Measurements from ENCODE around the gene LYZL4.

LYZL4 gene

DNA sequence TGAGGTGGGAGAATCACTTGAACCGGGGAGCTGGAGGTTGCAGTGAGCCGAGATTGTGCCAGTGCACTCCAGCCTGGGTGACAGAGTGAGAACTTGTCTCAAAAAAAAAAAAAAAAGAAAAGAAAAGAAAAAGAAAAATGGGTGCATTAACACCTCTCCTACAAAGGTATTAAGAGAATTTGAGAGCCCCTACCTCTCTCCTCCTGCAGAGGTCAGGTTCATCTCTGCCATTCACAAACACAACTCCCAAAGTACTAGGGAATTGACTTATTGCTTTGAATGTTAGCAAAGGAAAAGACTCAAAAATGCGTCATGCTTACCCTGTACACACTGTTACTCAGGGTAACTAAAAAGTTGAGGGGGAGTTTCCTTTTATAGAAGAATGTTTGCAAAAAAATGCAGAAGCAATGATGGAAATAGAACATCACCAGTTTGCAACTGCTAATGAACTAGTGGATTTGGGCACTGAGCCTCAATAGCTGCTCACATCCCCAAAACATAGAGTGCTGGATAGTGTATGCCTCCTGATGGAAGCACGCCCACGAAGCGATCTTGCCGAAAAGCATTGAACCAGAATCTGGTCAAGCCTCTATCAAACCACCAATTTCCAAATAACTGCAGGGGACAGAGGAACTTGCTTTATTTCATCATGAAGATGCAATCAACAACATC, 15.5 kb upstream of the LYZL4 start:
- no peak for DNase-seq (ENCODE audit: low spot score)

DNA sequence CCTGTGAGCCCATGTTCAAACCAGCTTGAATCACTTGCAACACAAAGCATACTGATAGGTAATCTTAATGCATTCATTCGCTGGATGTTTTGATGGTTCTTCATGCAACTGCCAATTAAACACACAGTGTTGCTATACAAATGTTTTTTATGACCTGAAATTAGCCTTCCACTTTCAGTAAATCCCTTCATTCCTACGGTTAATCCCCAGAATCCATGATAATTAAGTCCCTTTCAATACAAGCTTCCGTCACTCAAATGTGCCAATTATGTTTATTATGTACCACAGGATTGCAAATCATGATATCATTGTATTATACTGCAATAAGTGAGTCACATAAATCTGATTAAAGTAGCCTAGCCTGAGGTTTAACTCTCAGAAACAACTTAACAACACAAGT, 14.5 kb upstream of the LYZL4 start:
- no peak for DNase-seq (ENCODE audit: low spot score)

DNA sequence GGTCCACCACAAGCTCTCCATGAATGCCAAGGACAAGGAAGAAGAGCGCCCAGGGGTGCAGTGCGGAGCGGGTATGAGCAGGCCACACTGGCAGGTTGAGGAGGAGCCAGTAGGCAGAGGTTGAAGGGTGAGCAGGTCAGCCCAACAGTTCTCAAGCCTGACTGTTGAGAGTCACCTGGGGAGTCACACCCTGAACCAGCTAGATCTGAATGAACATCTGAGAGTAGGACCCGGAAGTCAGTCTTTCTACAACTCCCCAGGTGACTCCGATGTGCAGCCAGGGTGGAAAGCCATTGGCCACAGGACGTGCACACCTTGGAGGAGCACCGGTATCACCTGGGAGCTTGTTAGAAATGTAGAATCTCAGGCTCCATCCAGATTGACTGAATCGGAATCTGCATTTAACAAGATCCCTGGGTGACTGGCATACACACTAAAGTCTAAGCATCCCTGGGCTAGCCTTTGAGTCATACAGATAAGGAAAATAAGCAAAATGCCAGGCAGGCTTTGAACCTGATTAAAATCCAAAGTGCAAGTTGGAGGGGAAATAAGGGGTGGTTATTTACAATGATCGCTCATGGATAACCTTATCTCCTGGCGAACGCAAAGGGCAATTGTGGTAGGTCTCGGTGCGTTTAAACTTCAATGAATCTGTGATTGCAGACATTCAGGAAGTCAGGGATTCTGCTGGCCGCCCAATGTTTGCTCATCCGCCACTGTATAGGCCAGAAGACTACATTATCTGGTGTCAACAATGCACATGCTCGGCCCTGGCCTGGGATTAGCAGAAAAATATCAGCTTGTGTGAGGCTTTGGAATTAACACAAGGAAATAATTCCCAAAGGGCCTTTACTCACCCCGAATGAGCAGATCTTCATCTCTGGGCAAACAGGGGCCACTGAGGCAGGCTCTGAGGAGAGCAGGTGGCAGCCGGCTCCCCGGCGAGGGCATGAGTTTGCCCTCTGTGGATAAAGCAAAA, 11.7 kb upstream of the LYZL4 start:
- no peak for DNase-seq (ENCODE audit: low spot score)

DNA sequence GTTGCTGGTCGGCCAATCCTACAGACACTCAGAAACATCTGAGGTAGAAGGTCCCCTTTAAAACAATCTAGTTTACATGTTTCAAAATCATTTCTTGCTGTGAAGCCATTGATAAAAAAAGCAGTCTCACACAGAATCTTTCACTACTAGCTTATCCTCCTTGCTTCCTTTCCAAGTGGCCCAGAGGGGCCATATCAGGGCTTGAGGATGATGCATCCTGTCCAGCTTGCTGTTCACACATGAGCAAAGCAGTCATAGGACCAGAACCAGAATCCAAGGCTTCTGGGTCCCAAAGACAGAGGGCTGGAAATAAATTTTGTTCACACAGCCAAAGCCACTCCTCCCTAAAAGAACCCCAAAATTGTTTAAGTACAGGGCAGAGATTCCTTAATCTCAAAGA, 9.2 kb upstream of the LYZL4 start:
- no peak for DNase-seq (ENCODE audit: low spot score)

DNA sequence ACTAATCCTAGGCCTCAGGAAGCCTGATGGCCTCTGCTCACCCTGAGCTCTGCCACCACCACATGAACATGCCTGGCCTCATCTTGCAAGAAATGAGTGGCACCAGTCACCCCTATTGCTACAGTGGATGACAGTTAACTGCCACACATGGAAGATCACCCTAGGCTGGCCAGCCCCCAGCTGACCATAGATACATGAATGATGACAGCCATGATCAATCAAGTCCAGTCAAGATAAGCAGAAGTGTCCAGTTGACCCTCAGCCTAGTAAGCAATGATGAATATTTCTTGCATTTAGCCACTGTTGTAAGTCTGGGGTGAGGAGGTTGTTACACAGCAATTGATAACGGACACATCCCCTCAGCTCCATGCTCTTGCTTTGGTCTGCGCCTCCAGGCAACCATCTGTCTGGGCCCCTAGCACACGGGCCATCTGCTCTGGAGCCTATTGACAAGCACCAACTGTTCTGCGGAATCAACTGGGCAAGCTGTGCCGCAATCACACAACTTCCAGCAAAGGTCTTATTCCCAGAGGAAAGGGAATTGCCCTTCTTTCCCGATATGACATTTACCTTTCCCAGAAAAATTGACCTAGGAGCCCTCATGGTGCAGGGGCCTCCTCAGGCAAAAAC, 2.2 kb upstream of the LYZL4 start:
- DNase-seq (ENCODE audit: low spot score) = no peak

DNA sequence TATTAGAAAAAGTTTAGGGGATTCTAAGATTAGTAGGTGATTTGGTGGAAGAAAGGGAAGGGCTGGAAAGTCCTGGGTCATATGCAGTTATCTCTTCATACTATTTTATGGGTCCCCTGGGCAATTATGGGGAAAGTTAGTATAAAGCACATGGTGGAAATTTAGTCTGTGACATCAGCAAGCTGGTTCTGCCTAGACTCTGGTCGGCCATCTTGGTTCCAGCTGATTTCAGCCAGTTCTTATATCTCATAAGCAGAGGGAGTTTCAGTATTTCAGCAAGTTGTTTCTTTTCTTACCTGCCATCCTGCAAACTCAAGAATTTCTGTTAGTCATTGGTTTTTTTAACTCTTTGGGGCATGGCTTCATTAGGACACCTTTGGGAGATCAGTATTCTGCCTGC, 1.0 kb upstream of the LYZL4 start:
- DNase-seq (ENCODE audit: low spot score) = no peak

DNA sequence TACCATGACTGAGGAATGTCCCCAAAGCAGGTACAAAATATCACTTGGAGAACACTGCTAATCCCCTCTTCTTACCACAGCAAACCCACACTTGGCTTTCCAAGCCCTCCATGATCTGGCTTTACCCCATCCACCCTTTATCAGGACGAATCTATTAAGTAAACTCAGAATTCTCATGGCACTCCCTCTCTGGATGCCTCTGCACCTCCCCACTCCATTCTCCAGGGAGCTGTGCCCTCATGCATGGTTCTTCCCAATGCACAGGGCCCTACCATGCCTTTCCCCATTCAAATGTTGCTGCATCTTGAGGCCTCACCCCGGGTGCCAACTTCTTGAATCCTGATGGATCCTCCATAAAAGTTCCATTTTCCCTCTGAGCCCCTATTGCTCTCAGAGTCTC, 2.3 kb downstream of the LYZL4 start:
- no peak for DNase-seq (ENCODE audit: low spot score)

DNA sequence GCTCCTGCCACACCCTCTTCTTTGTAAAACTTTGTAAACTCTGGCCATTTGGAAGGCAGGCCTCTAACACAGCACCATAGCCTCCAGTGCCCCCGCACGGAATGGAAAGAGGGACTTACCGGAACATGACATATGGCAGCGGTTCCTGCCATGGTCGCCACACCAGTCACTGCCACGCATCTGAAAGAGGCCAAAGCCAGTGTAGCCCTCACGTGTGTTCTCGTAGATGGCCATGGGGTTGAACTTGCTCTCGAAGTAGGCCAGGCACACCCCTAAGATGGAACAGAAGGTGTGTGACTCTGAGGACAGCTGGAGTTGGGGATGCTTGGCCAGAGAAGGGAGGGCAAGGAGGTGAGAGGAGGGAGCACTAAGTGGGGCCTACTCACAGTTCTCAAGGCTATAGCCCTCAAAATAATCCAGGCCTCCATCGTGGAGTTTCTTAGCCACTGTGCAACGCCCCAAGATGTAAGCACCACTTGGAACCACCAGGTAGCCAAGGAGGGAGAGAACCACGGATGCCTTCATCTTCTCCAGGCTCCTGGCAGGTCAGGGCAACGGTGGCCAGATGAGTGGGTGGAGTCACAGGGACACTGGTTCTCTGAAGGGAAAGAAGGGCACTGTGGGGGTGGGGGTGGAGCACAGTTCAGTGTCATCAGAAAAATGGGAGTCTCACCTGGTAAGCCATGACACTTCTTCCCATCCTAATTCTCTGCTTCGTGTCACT, 3.5 kb downstream of the LYZL4 start:
- DNase-seq (ENCODE audit: low spot score) = no peak

DNA sequence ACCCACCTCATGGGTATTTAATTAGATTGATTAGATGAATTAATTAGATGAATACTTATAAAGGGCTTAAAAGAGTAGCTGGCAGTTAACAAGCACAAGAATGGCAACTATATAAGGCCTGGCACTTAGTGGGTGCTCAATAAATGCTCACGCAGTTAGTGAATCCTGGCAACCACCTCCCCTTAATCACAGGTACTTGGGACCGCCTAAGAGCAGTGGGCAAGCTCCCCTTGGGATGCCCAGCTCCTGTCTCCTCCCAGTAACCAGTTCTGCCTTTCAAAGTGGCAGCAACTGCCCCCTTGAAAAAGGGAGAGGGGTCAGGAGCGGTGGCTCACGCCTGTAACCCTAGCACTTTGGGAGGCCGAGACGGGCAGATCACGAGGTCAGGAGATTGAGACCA, 4.6 kb downstream of the LYZL4 start:
- DNase-seq (ENCODE audit: low spot score) = no peak

DNA sequence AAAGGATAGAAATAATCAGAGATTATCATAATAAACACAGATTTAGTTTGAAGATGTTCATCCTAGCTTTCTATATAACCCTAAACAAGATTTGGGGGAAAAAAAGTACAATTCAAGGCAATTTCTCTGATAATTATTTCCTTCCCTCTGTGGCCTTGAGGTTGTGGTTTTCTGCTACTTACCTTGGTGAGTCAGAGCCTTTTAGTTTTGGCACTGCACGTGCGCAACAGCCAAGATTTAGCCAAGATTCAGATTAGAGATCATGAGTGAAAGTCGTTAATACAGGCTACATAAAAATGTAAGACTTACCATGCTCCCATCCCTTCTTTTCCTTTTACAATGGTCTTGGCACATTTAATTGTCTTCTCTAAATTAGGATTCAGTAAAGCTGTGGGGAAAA, 6.7 kb downstream of the LYZL4 start:
- no peak for DNase-seq (ENCODE audit: low spot score)

DNA sequence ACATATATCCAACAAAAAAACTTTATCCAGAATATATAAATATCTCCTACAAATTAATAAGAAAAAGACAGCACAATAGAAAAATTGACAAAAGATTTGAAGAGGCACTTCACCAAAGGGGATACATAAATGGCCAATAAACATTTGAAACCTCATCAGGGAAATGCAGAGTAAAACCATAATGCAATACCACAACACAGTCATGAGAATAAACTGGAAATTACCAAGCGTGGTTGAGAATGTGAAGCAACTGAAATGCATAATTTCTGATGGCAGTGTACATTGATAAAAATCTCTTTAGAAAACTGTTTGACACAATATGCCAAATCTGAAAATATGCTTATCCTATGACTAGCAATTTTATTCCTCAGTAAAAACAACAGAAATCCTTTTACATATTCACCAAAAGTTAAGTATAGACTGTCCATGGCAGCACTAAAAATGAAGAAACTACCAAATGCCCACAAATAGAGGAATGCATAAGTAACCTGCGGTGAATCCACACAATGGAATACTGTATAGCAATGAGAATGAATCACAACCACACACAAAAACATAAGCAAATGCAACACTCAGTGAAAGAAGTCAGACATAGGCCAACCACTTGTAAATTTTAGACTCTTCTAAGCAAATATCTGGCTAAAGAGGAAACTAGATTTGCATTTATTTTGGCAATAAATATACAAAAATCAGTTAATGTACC, 7.9 kb downstream of the LYZL4 start:
- DNase-seq (ENCODE audit: low spot score) = no peak

DNA sequence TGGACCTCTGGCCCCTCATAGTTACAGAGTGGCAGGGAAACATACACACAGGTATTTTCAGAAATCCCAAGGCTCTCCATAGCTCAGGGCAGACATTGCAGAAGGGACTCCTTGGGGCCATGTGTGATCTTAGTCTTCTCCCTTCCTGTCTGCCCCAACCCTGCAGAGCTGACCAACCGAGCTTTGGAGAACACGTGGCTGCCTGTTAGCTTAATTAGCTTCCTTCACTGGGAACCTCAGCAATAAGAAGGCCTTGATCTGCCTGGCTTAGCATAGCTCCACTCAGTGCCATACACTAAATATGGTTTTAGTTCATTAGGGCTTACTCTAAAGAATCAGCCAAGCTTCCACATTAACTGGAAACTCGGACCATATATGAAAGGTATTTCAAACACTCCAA, 12.3 kb downstream of the LYZL4 start:
- no peak for DNase-seq (ENCODE audit: low spot score)

DNA sequence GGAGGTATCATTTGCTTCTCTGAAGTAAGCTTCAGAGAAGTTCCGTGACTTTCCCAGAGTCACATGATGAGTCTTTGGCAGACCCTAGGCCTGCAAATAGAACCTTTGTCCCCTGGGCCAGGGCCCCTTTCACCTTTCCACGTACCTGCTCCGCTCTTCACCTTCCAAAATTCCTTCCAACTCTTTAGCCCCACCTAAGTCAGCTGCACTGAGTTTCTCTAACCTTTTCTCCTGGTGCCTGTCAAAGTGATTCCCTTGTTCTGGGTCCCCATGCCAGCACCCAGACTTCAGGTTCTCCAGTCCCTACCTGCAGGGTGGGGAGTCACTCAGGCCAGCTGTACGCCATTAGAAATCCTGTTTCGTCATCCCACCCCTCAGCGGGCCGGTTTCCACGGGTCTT, 12.8 kb downstream of the LYZL4 start:
- no peak for DNase-seq (ENCODE audit: low spot score)

DNA sequence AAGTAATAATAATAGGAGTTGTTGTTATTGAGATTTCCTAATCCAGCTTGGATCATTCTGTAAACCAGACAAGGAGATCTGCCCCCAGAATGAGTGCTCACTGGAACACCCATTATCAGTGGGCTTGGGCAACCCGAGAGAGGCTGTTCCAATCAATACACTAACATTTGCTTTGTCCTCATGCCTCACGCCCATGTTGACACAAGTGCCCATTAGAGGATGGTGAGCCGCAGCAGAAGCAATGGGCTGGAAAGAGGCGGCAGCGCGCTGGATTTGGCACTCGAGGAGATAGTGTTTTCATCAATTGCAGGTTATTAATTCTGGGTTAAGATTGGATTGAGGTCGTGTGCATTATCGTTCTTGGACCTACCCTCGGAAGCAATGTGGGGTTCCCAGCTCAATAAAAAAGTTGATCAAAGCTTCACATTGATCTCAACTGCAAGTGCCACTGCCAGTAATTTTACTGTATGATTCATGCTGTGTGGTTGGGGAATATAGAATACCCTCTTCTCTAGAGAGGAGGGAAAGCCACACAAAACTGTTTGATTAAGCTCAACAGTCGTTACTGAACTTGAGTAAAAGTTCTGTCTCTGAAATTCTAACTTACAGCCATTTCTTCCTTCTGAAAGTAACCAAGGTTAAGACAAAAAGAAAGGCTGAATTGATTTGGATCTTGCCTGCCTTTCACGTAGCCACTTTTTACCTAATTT, 15.7 kb downstream of the LYZL4 start:
- DNase-seq (ENCODE audit: low spot score) = no peak

DNA sequence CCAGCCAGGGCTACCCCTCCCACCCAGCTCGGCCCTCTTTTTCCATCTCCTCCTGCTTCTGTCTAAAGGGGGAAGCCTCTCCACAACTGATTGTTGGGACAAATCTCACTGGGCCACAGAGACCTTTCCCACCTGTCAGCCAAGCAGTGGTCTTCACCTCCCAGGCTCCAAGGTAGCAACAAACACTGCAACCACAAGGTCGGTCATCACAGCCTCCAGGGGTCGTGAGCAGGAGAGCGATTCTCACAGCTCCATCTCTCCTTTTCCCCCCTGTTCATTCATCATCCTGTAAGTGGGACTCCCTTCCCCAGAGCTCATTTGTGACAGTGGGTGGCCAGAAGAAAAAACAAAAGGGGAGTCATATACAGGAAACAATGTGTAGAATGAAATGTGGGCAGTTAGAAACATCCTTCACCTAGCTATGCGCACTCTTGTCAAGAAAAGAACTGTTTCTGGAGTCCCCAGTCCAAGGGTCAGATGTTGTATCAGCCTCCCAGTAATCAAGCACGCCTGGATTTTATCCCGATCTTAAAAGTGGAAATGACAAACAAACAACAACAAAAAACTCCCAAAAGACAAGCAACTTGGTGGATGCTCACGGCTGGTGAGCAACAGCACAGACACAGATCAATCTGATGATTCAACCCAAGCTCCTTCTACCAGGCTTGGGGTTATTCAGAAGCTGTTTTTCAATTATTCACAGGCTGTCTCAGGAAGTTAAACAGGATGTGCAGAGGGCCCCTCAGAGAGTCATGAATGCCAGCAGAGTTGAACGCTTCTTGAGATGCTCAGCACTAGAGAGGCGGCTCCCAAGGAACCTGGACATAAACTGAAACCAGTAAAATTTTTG, 22.4 kb downstream of the LYZL4 start:
- DNase-seq (ENCODE audit: low spot score) = no peak

DNA sequence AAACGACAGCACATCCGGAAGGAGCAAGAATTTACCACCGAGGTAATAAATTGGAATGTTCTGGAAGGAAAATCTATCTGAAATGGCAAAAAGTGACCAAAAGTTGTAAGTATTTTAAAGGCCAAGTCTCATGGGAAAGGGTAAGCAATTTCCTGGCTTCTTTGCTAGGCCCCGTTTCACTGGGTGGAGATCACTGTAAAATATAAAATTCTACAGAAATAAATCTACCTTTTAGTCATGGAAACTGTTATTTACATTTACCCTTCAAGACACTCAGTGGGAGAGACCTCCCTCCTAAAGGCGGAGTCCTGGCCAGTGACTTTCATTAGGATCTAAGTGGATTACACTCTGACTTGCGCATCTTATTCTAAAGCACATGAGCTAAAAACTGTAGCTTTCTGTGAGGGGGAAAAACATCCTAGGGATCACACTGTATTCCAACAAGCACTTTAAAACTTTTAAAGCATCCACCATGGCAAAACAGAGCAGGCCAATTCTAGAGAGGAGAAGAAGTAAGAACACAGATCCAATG, 28.8 kb downstream of the LYZL4 start:
- no peak for DNase-seq (ENCODE audit: low spot score)

DNA sequence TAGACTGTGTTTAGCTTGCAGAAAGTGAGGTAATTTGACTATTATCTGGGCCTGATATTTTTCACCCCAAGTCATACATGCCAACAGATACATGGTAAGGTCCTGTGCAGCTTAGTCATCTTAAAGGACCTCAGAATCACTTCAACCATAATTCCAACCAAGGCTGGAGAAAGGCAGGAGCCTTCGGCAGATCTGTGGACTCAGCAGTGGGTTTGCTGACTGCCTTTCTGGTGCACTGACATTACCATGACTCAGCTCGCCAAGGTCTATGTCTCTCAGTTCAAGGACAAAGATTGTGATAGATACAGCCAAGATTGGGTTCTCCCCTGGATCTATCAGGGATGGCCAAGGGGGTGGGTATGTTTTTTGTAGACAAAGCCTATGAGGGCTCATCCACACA, 32.7 kb downstream of the LYZL4 start:
- no peak for DNase-seq (ENCODE audit: low spot score)

DNA sequence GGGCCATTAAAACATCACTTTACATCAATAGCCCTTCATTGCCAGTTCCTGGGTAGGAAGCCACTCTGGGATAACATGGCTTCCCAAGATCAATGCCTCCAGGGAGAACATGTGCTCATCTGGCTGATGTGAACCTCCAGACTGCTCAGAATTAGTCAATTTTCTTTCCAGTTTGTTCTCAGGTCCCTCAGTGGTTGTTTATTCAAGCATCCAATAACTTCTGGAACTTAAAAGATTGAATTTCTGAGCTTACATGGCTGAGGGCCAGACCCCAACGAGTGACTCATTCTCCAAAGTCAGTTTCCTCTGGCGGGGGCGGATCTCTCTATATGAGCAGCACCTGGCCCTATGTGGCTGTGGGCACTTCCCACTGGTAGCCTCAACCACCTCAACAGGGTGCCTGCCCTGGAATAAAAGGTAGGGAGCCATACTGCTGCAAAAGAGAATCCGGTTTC, 34.0 kb downstream of the LYZL4 start:
- DNase-seq (ENCODE audit: low spot score) = peak; percentile 43

DNA sequence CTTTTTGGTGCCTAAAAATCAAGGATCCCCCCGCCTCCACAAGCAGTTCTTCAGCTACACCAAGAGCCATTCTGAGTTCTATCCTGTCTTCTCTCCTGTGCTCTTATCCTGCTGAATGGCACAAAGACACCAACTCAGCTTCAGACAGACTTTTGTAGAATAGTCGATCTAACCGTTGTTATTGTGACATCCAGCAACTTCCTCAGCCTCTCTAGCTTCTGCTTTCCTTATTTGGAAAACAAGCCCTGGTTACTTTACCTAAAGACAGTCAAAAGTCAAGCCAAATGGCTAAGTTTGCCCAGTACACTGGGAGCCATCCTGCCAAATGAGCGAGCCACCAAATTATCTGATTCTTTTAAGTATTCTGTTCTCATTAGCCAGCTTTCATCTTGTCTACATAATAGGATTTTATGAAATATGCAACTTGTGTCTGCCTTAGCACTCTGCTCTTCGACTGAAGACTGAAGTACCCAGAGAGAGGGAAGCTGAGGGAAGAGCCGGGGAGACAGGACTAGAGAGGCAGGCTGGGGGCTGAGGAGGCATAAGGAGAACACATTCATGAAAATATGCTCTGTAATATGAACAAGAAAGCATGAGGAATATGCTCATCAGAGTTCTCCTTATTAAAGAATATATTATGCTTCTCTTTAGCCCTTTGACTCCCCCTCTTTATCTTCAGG, 35.1 kb downstream of the LYZL4 start:
- DNase-seq (ENCODE audit: low spot score) = no peak
